Left renal cortex interstitium (tissue), 4 donors: ENCODE measurements around the gene FCSK. TPM values are rescaled to one million over a fixed set of nuclear protein-coding genes. Genes with fewer than 3 reads are reported as not detected.

ENCODE experiments used
- DNase-seq, 4 donors: peaks; one replicate each; pipeline ENCODE4 v3.0.0-alpha.2; 2013; ENCODE audit warnings: low read depth in 4 of 4, low spot score in 2 of 4, missing footprints in 1 of 4
- polyA plus RNA-seq, 4 donors: library from polyadenylated mRNA; unstranded; fragments of 120-200 nt; gene quantifications; one replicate each; pipeline ENCODE4 v1.2.1, GENCODE V29; 2013; ENCODE audit not compliant: insufficient read length in 4 of 4

Gene FCSK
- polyA plus RNA-seq, 4 donors: 12.7 to 20.2 (median 17.8) TPM

DNA sequence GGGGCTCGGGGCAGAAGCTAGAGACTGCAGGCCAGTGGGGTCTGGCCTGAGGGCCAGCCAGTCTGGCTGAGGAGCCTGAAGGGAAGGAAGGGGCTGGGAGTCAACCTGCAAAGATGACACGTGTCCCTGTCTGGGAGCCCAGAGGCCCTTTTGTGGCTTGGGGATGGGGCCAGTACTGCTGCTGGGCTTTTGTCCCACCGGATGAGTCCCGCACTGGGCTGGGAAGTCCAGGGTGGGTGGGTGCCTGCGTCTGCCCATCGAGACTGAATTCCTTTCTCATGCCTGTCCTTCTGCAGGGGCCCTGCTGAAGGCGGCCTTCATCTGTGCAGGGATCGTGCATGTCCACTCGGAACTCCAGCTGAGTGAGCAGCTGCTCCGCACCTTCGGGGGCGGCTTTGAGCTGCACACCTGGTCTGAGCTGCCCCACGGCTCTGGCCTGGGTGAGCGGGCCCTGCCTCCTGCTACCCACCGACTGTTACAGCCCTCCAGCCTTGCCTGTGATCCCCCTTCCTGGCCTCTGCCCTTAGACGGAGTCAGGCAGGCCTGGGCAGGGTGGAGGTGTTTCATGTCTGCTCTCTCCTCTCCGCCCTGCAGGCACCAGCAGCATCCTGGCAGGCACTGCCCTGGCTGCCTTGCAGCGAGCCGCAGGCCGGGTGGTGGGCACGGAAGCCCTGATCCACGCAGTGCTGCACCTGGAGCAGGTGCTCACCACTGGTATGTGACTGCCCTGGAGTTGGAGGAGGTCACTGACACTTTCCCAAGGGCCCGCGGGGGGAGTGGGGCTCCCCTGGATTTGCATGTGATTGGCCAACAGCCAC lies 20.9 kb downstream of the FCSK start:
- no peak for DNase-seq

DNA sequence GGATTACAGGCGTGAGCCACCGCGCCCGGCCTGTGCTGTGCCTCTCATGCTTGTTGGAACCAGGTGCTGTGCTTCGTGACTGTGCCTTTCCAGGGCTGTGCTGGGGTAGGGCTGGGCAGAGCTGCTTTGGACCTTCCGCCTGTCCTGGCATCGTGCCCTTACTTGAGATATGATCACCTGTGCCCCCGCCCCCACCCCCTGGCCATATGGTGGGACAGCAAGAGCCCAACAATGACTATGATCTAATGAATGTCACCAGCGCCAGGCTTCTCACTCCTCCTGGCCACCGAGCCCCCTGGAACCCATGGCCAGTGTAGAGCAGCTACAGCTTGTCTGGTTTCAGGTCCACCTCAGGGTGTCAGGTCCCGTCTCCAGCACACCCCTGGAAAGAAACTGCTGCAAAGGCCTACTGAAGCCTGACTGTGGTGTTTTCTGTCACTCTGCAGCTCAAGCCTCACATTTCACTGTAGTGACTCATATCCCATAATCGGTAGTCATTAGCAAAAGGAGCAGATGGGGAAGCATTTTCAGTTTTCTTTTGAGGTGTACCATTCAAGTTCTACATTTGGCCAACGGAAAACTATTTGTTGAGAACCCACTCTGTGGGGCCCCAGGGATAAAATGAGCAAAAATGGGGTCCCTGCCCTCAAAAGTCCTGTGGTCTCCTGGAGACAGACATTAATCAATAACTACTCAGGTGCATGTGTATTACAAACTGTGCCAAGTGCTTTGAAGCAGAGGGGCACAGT lies 22.1 kb downstream of the FCSK start:
- no peak for DNase-seq

DNA sequence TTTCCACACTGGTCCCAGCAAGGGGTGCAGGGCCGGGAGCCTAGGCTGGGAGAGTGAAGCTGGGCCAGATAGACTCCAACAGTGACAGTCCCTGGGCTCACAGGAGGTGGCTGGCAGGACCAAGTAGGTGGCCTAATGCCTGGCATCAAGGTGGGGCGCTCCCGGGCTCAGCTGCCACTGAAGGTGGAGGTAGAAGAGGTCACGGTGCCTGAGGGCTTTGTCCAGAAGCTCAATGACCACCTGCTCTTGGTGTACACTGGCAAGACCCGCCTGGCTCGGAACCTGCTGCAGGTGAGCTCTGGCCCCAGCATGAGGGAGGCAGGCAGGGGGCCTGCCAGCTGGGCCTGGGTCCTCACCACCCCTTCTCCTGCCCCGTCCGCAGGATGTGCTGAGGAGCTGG lies 23.8 kb downstream of the FCSK start:
- DNase-seq: no peak

DNA sequence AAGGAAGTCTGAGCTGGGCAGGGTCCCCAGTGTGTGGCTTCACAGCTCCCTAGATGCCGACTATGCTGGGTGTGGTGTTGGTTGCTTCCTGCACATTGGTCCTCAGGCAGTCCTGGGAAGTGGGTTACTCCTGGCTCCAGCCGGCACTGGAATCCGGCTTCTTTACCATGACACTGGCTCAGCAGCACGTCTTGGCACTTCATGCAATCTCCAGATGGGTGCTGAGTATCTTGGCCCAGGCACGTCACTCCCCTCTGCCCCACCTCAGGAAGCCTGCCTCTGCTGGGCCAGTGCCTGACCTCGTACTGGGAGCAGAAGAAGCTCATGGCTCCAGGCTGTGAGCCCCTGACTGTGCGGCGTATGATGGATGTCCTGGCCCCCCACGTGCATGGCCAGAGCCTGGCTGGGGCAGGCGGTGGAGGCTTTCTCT lies 24.5 kb downstream of the FCSK start:
- DNase-seq: no peak

DNA sequence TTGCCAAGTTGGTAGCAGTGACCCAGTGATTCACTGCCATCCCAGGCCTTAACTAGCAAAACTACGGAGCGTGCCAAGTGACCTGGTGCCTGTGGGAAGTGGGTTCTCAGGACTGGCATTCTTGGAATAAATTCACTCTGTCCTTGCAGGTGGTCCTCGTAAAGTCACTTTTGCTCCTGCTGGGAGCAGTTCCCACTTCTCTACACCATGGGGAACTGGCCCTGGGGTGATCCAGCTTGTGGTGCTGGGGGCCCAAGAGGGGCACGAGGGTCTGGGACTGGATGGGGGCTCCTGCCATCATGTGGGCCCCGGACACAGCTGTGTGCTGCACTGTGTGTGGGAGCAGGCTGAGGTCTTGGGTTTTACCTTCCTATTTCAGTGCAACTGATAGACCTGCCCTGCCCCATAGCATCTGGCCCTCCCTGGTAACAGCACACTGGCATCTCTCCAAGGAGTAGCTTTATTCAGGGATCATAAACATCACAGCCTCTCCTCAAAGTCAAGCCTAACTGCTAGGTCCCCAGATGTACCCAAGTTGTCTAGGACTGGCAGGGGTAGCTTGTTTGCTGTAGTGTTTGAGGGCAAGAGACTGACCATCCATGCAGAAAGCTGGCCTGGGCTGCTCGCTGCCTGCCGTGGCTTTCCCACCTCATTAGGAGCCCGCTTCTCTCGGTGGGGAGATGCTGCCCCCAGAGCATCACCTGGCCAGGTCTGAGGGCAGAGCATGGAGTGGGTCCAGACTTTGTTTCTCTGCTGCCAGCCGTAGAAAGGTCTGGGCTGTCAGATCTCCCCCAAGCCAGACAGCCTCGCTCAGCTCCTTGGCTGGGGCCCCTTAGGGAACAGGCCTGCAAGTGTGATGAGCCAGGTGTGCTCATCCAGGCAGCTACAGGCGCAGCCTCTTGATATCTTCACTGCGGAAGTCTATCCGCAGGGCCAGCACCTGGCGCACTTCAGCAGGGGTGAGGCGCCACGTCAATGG lies 26.0 kb downstream of the FCSK start:
- DNase-seq: no peak

DNA sequence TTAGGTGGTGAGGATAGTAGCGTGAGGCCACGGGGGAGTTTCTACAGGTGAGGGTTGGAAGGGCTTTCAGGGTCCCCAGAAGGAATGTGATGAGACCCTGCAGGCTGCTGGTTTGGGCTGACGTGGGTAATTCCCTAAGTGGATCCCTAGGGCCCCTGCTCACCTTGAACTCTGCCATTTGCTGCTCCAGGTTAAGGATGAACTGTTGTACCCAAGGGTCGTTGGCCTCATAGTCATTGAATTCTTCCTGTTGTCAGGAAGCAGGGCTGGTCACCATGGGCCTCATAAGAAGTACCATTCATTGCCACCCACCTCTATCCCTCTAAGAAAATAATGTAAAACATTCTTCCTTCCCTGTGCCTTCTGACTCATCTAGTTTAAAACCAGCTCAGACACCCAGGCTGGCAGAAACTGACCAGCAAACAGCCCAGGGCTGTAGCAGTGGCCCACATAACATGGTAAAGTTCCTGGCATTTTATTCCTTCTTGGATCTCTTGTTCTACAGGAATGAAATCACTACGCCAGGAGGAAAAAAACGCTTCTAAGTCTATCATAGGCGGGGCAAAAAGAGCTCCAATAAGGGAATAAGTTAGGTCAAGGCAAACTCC lies 27.6 kb downstream of the FCSK start:
- DNase-seq: no peak

DNA sequence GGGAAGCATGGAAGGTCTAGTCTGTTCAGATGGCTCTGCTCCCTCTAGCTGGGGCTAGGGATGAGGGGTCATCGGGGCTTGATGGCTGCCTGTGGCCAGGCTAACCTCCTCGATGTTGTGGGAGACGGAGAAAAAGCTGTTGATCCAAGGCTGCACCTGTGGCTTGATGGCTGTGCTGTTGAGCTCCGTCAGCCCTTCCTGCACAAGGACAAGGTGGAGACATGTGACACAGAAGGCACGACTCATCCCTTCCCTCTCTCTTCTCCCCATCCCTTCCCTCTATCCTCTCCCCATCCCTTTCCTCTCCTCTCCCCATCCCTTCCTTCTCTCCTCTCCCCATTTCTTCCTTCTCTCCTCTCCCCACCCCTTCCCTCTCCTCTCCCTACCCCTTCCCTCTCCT lies 28.2 kb downstream of the FCSK start:
- DNase-seq: no peak

DNA sequence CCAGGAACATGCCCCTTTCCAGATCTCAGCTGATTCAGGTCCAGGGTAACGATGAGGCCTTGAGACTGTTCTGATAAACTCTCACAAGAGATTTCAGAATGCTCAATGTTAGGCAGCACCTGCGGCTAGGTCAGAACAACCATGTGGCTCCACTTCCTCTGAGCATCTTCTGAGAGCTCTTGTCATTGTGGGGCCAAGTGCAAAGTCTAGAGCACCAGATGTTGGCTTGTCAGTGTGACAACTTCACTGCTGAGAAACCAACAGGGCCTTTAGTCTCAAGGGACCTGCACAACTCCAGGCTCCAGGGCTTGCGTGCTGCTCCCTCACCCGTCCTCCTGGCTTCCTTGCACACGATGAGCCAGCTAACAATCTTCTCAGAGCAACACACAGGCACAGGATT lies 29.0 kb downstream of the FCSK start:
- no peak for DNase-seq

DNA sequence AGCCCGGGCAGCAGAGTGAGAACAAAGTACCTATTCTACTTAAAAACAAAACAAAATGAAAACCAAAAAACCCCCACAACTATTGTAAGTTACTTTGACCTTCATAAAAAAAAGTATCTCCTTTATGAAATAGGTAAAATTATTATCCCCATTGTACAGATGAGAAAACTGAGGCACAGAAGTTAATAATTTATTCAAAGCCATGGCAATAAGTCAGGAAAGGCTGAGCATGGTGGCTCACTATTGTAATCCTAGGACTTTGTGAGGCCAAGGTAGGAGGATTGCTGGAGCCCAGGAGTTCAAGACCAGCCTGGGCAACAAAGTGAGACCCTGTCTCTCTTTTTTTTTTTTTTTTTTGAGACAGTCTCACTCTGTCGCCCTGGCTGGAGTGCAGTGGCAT lies 30.5 kb downstream of the FCSK start:
- no peak for DNase-seq

DNA sequence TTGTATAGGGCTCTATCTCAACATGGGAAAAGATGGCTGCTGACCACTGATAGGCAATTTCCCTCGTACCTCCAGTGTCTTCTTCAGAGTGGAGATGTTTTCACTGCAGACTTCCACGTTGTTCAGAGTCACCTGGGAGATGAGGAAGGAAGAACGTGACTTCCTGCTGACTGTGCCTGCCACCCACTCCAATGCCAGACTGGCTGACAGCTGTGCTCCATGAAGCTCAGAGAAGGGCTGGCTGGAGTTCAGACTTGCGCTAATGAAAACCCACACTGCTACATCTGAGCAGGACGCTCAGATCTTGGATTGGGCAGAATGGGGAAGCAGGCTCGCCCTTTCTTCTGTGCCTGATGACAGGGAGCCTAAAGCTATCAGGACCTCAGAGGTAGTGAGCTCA lies 35.9 kb downstream of the FCSK start:
- no peak for DNase-seq

DNA sequence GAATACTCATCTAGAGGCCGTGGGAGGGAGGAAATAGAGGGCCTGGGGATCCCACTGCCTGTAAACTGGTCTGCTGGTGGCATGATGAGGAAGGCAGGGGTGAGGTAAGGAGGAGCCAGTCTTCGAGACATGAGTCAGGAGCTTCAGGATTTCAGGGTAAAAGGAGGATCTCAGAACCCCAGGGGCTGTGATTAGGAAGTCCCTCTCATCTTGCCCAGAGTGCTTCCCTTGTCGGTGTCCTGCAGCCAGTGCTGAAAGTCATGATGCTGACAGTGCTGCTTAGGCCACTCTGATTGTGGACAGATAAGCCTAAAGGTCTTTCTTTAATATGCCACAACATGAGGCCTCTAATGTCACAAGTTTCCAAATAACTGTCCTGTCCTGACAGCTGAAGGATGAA lies 39.4 kb downstream of the FCSK start:
- no peak for DNase-seq

DNA sequence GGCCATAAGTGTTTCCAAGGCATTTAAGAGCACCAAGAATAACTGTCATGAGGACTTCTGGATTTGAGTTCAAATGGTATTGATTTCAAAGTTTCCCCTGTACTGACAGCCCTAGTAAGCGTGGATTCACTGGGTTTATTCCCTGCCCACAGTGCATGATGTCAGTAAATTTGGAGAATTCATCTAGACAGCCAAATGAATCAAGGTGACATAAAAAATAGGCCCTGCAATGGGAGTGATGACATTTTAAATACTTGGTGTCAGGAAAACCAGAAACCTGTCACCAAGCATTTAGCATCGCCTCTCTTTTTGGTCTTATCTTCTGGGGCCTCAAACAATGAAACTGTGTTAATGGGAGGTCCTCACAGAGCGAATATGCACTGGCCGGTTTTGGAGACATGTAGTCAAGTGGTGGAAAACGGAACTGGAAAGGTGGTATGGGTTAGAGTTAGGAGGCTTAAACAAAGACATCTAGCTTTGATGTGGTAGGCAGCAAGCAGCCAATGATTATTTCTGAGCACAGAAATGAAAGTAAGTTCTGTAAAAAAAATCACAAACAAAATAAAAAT lies 39.9 kb downstream of the FCSK start:
- DNase-seq: no peak

DNA sequence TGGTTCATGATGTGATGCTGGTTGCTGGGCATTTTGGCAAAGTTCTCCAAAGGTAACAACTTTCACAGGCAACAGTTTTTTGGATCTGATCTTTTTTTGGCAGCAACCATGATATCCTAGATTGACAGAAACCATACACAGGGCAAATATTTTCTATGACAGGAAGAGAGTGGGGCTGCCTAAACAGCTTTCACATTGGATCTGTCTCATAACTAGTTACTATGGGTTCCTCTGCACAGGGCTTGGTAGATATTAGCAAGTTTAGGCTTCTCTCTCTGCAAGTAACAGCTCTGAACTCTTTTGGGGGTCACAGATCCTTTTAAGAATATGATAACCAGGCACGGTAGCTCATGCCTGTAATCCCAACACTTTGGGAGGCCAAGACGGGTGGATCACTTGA lies 40.4 kb downstream of the FCSK start:
- no peak for DNase-seq

DNA sequence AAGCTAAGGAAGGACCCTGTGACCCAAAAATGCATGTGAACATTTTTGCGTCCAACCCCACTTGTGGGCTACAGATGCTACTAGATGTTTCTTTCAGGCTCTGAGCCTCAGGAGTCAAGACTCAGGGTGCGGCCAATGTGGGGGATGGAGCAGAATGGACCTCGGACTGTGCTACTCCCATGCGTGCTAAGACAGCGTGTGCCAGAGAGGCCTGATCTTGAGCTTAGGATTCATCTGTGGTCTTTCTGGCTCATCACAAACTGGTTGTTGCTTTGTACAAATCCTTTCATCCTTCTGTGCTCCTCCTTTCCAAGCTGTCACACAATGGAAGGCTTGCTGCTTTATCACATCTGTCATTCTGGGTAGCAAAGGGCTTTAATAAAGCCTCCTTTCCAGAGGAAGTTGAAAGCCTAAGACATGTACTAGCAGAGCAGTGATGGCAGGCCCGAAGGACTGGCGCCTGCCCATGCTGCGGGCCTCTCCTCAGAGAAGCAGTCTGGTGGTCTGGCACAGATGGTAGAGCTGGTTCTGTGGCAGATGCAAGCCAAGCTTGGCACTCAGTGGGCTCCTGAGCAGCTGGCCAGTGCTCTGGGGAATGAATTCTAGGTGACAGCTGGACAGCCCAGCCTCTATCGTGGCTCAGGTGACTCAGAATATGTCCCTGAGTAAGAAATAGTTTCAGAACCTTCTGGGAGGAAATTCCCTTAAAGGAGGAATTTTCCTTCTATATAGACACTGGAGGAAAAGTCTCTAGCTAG lies 41.2 kb downstream of the FCSK start:
- DNase-seq: no peak

DNA sequence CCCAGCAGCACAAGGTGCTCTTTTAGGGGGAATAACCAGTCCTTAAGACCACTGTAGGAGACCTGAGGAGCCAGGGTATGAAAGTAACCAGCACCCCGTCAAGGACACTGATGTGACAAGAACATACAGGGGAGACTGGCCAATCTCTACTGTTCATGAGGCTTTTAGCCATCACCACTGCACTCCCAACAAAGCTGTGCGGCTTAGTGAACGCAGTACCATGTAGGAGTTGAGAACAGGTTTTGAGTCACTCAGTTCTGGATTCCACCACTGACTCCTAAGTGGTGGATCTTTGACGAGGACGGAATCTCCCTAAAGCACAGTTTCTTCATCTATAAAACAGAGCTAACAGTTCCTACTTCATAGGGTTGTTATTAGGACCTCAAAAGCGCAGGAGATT lies 42.1 kb downstream of the FCSK start:
- DNase-seq: no peak

DNA sequence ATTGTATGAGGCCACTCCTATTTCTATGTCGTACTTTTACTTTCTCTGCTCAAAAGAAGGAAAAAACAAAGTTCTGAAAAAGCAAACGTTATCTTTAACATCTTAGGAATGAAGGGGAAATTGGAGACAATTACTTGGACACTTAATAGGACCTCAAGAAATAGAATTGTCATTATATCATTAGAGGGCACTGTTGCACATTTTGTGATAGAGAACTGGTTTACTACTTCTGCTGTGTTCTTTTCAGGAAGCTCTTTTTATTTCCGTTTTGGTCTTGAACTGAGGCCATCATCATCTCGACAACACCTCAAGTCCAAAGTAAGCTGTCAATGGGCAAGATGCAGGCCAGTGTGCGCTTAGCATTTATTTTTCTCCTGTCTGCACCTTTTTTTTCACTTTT lies 54.4 kb downstream of the FCSK start:
- no peak for DNase-seq

DNA sequence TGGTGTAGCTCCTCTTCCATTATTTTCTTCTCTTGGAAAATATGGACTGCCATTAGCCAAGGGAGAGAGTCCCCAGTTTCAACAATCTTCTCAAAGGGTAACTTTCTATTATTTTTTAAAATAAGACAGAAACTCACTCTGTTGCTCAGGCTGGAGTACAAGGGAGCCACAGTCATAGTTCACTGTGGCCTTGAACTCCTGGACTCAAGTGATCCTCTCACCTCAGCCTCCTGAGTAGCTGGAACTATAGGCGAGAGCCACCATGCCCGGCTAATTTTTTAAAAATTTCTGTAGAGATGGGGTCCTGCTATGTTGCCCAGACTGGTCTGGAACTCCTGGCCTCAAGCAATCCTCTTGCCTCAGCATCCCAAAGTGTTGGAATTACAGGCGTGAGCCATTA lies 55.8 kb downstream of the FCSK start:
- no peak for DNase-seq

DNA sequence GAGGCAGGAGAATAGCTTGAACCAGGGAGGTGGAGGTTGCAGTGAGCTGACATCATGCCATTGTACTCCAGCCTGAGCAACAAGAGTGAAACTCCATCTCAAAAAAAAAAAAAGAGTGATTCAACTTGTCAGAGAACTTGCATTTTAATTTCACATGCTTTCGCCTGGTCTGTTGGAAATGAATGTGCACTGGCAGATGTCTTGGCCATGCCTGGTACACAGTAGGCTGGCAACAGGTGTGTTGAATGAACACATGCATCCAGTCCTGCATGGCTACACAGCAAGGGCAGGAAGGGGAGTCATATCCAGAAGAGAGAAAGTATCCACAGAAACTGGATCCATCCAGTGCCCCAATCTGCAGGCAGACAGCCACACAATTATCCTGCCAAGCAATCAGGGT lies 57.4 kb downstream of the FCSK start:
- DNase-seq: no peak

DNA sequence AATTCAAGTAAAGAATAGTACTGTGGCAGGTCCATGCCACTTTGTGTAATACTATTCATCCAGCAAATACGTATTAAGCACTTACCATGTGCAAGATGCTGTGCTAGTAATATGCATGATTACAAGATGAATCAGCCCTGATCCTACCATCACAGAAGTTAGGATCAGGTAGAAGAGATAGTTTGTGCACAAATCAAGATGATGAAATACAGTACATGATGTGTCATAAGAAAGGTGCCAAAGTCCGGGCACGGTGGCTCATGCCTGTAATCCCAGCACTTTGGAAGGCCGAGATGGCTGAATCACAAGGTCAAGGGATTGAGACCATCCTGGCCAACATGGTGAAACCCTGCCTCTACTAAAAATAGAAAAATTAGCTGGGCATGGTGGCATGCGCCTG lies 58.1 kb downstream of the FCSK start:
- no peak for DNase-seq
